IPS-NIHi7 (cell line): ENCODE measurements around the gene CDK15.

Experiments used
- DNase-seq: peaks from one replicate; pipeline ENCODE4 v3.0.0; 2012; ENCODE audit warnings: mixed read lengths; ENCODE audit errors: extremely low spot score

CDK15 gene

DNA sequence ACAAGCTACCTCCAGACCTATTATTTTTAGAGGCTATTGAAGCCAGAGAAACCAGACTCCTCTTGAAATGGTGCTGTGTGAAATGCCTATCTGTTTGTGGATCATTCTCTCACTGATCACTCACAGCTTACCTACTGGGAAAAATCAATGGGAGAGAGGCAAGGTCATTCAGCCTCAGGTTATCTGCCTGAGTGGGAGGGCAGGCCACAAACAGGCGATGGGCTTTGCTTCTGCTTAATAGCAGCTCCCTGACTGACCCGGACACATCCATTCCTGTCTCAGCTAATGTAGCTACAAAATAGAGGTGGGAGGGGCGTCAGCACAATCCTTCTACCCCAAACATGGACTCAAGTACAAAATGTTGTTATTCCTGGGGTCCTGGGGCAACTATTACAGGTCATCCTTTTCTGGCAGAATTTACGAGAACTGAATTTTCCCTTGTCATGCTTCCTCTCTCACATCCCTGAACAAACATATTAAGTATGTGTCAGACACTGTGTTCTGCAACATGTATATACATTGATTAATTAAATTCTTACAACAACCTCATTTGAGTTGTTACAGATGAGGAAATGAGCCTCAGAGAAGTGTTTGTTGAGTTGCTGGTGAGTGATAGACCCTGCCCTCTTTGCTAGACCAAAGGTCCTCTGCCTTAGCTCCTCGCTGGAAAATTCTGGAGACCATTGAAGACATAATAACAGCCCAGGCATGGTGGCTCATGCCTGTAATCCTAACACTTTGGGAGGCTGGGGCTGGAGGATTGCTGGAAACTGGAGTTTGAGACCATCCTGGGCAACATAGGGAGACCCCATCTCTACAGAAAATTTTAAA lies 60.5 kb downstream of the CDK15 start:
- peak; percentile 52 for DNase-seq

- no peak for DNase-seq
Observed at GRCh38 chr2:201871471-201871870, 65.1 kb downstream of the CDK15 start.

GRCh38 chr2:201872591-201872990 lies 66.3 kb downstream of the CDK15 start:
- no peak for DNase-seq

DNA sequence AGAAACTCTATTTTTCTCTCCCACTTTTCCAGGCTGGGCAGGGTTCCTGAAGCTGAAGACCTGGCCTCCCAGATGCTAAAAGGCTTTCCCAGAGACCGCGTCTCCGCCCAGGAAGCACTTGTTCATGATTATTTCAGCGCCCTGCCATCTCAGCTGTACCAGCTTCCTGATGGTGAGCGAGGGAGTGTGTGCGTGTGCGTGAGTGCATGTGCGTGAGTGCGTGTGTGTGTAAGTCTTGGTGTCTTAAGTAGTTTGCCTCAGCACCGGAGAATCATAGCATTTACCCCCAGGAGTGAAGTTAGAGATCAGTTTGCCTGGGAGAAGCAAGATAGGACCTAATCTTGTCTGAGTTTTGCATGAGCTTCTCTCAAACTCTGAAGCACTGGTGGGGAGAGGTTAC lies 73.7 kb downstream of the CDK15 start:
- DNase-seq, result no peak

DNA sequence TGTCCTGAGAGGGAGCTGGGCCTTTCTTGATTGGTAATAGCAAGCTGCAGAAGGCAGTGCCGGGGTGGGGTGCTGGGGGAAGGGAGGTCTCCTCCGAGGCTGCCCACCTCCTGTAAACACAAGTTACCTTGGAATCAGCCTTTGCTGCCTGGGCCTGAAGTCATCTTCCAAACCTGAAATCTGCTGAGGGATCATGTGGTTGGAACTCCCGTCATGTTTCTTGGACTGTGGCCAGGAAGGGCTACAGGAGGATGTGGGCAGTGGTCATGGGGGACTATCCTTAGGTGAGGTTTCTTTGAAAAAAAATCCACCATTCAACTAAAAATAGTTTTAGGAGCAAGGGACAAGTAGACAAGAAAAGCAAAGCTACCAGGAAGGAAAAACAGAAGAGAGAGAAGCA lies 74.2 kb downstream of the CDK15 start:
- no peak for DNase-seq

- DNase-seq, result no peak
Observed at GRCh38 chr2:201880993-201881611, 74.8 kb downstream of the CDK15 start.

DNA sequence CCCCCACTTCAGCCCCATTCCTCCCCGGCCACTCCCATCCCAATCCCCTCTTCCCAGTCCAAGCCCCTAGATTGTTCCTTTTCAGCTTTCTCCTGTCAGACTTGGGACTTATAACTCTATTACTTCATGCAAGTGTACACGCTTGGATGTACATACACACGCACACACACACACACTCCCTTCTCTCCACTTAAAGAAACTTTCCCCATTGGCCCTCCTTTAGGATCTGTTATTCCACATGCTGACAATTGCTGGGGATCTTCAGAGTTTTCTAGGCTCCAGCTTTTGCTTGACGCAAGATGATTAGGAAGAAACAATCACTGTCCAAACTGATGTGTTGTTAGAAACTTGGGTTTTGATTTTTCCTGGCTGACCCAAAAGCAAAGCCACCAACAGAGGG lies 75.4 kb downstream of the CDK15 start:
- no peak for DNase-seq

DNA sequence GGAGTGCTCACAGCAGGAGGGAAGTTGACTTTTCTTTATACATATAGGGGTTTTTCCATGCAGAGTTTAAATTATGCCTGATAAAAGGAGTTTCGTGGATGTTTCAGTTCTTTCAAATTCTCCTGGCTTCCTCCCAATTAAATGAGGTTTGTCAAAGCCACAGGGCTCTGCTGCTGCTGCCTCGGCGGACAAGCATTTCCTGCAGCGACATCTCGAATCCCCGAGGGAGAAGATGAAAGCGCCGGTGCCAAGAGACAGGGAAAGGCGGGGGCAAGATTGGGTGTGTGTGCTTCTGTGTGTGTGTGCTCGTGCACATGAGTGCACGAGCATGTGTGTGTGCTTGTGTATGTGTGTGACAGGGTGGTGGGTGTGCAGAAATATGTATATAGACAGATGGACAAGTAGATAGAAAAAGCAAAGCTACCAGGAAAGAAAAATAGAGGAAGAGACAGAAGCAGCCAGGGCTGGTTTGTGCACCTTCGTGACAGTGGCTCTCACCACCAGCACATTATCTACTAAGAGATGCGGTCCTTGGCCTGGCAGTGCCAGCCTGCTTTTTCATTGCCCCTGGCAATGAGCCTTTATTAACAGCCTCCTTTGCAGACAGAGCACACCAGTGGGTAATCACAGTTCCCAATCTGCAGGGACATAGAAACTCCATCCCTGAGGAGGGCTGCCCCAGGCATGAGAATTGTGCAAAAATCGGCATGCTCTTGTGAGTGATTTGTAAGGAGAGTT lies 76.2 kb downstream of the CDK15 start:
- DNase-seq, result no peak

DNA sequence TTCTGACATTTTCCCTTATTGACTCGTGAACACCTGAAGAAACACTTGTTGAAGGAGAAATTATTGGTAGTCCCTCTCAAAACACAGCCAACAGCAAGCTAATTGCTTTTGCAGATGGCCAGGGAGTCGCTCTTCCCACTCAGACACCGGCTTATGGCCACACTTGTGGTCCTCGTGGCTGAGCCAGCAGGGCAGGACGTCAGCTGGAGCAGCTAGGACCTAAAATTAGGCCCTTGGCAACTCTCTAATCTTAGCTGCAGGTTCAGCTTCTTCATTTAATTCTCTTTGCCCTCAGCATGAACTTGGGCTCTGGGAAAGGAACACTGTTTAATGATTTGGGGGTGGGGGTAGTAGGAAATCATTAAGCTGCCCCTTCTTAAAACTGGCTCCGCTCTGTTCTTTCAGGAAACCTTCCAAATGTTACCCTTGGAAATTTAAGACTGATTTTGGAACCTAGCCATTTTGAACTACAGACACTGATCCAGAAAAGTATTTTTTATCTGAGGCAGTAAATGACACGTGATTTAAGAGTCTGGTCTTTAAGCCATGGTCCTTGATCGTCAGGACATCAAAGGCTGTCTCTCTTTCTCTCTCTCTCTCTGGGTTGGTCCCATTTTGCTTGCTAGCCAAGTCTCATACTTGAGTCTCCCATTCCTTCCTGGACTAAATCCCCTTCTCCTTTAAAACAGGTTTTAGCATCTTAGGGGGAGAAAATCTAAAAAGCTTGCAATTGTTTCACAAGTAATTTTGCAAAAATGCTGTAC lies 77.5 kb downstream of the CDK15 start:
- no peak for DNase-seq

DNA sequence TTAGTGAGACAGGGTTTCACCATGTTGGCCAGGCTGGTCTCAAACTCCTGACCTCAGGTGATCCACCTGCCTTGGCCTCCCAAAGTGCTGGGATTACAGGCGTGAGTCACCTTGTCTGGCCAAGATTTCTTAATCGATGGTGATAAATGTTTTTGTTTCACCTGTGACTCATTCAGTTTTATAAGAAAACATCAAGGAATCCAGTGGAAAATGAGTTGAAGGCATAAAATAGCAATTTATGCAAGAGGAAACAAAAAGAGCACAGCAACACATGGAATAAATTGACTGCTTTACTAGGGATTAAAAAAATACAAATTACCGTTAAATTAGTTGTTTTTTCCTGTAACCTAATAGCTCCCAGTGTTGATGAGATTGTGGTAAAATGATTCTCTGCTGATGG lies 80.2 kb downstream of the CDK15 start:
- DNase-seq, result no peak

- DNase-seq, result no peak
Observed at GRCh38 chr2:201887773-201888425, 81.6 kb downstream of the CDK15 start.

DNA sequence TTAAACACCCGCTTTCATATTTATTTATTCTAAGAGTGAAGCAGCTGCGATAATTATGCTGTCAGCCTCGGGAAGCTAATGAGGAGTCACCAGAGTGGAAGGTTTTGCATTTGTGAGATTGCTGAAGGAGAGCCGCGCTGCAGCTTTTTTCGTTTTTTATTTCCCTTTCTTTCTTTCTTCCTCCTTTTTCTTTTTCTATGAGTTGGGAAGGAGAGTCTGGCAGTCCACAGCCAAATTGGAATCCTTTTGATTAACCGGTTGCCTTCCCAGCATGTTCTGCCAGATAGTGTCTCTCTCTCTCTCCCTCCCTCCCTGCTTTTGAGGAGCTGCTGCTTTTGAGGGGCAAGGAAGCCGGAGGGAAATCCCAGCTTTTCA lies 82.1 kb downstream of the CDK15 start:
- no peak for DNase-seq

GRCh38 chr2:201890453-201890852 lies 84.1 kb downstream of the CDK15 start:
- DNase-seq, result no peak

- DNase-seq, result no peak
Observed at GRCh38 chr2:201891676-201892075, 85.3 kb downstream of the CDK15 start.

DNA sequence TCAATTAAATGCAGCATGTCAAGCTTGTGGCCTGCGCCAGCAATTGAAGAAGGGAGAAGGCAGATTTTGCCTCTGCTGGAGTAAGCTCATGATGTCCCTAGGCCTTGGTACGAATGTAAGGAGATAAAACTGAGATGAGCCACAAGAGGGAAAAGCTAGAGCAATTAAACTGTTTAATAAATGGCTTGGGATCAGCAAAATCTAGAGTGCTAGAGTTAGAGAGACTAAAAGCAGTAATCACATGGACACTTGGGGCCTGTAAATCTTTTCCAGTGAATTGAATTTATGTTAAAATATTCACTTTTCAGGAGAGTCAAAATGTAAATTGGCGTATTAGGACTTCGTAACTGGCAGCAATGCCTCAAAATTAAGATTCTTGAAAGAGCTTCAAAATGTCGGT lies 86.2 kb downstream of the CDK15 start:
- no peak for DNase-seq

- DNase-seq, result no peak
Observed at GRCh38 chr2:201900362-201900761, 94.0 kb downstream of the CDK15 start.

GRCh38 chr2:201901786-201902185 lies 95.4 kb downstream of the CDK15 start:
- peak; percentile 41 for DNase-seq

- no peak for DNase-seq
Observed at GRCh38 chr2:201904538-201905420, 98.4 kb downstream of the CDK15 start.

DNA sequence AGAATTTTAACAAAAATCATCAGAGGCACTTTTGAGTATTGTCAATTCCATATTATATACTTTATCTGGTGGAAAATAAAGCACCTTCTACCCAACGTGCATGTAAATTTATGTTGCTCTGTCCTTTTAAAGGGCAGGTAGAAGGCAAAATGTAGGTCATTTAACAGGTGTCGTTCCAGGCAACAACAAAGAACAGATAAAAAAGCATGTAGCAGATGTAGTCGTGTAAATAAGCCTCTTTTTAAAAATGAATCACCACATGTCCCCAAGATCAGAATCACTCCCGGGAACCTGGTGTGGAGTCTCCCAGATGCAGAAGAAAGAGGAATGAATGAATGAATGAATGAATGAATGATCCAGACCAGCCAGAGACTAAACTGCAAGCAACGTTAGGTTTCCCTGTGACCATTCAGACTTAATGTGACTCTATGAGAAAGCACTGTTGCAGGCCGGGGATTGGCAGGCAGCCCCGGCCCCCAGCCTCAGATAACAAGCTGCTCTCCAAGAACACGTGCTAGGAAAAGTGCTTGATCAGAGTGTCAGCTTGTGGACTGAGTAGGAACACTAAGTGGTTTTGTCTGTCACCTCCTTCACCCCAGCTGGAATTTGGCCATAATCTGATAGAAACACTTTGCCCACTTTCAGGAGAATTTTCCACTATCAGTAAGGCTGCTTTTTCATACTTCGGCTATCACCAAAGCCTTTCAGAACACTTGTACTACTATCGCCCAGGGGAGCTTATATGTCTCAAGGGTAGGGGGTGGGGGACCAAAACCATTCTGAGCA lies 100.6 kb downstream of the CDK15 start:
- no peak for DNase-seq

GRCh38 chr2:201907563-201907881 lies 101.2 kb downstream of the CDK15 start:
- no peak for DNase-seq
